Astrocyte (in vitro differentiated cells and primary cell): ENCODE measurements around the gene PTPRM.

Source experiments
- CTCF ChIP-seq: IDR thresholded peaks from 2 replicates; pipeline ENCODE4 v1.5.1; 2011; ENCODE audit warnings: low read depth, mild to moderate bottlenecking, inconsistent platforms, low read length, moderate library complexity; ENCODE audit not compliant: insufficient read depth
- EZH2 ChIP-seq: IDR thresholded peaks from 2 replicates; pipeline ENCODE4 v1.6.1; 2012; ENCODE audit warnings: mild to moderate bottlenecking, low read length, inconsistent platforms; ENCODE audit not compliant: insufficient read depth

- TF ChIP-seq CTCF (no peak), EZH2 (no peak)
Observed at GRCh38 chr18:7537145-7537544, 30.0 kb upstream of the PTPRM start.
